GM19025 (cell line): ENCODE measurements around the gene BRINP2.

Experiments
- ATAC-seq: cut with Tn5 transposase; IDR thresholded peaks from one replicate; pipeline ENCODE4 v1.9.1; 2021; ENCODE audit warnings: mild to moderate bottlenecking, low read depth, moderate library complexity; ENCODE audit not compliant: unreplicated experiment

The BRINP2 gene

DNA sequence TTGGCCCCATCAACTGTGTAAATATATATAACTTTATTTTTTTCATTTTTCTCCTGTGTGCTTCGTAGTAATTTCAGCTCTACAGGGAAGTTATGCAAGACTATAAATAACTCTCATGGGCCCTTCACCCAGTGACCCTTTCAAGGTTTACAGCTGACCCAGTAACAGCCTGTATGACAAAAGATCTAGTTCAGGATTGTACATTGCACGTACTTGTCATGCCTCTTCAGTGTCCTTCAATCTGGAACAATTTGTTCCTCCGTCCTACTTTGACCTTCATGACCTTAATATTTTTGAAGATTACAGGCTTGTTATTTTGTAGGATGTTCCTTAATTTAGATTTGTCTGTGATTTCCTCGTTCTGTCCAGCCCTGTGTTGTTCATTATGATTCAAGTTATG is 40.5 kb downstream of the BRINP2 start:
- ATAC-seq, result no peak

DNA sequence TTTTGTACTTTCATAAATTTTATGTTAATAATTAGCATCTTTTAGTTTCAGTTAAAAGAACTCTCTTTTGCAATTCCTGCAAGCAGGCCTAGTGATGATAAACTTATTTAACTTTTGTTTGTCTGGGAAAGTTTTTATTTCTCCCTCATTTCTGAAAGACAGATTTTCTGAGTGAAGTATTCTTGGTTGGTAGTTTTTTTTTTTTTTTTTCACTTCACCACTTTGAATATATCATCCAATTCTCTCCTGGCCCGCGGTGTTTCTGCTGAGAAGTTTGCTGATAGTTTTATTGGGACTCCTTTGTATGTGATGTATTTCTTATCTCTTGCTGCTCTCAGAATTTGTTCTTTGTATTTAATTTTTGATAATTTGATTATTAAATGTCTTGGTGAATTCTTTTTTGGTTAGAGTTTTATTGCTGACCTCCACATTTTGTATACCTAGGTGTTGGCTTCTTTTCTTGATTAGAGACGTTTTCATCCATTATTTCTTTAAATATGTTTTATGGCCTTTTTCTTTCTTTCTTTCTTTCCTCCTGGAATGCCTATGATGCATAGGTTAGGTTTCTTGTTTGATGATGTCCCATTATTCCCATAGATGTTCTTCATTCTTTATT is 45.9 kb downstream of the BRINP2 start:
- ATAC-seq, result no peak

DNA sequence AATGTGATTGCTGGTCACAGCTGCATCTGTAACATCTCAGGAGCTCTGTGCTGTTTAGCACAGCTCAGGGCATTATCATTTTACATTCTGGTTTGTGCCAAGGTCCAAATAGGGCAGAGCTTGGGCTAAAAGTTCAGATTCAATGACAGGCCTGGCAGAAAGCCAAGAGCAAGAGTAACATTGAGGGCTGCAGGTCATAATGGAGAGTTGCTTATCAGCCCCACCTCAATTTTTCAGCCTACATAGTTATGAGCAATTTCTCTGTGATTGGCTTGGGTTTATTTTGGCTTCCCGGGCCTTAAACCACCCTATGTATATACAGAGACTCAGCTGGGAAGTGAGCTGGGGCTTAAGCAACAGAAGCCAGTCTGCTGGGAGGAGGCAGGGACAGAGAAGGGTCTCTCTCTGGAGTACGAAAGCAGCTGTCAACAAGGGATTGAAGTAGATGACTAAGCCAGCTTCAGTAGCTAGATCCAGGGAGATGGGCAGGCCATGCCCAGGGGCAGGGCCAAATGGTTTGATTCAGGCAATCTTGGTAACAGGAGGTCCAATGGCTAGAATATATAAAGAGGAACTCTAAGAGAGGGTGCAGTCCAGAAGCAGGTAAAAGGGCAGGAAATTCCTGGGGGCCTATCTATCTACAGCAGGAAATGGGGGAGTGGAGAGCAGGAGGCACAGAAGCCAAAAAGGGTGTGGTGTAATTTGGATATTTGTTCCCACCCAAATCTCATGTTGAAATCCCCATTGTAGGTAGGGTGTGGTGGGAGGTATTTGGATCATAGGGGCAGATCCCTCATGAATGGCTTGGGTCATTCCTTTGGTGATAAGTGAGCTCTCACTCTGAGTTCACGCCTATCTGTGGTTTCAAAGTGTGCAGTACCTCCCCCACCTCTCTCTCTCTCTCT is 49.0 kb downstream of the BRINP2 start:
- no peak for ATAC-seq

DNA sequence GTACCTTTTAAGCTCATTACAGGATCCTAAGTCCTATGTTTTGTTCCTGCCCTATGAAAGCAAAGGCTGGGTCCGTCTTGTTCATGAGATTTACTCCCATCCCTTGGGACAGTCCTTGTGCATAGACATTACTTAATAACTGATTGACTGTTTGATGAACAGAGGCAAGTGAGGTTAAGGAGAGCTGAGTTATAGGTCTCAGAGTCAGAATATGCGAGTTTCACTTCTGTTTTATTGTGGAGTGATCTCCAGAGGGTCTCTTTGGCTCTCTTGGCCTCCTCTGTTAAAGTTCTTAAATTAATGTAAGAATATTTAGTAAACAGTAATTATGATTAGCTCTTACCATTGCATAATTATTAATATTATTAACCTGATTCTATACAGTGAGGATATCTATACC is 52.6 kb downstream of the BRINP2 start:
- no peak for ATAC-seq

DNA sequence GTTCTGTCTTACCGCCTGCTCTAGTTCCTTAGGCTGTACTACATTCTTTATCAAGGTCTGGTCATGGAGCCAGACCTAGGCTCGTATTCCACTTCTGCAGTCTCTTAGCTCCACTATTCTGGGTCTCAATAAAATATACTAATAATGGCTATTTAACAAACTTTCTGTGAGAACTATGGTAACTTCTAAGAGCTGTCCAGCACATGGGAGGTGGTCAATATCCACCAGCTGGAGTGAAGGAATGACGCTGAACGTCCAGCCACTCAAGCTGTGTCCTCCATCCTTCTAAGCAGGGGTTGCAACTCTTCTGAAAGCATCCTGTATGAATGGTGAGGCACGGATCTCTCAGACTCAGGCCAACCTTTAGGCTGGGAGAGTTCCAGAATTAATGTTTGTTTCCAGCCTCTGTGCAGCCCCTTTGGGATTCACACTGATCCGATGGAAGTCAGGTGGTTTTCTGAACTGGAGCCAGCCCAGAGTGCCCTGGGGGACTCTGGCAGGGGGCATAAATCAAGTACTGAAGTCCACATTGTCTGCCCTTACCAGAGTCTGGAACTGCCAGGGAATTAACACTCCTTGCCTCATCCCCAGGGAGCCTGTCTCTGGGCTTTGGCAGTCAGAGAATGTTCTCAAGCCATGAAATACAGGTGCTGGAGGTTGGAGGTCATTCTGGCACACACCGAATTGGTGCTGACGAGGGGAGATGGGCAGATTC is 57.4 kb downstream of the BRINP2 start:
- ATAC-seq, result no peak

DNA sequence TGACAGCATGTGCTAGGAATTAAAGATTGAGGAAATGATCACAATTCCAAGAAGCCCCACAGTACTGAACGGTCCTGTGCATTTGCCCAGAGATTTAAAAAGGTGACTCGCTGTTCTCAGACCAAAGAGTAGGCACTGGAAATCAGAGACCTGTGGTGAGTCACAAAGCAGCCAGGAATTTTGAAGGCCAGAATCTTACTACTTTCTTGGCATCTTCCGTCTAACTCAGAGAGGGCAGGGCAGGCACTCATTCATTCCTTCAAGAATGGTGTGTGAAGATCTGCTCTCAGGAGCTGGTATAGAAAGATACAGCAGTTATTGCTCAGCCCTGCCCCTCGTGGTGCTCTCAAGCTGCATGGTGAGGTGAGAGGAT is 57.9 kb downstream of the BRINP2 start:
- no peak for ATAC-seq

DNA sequence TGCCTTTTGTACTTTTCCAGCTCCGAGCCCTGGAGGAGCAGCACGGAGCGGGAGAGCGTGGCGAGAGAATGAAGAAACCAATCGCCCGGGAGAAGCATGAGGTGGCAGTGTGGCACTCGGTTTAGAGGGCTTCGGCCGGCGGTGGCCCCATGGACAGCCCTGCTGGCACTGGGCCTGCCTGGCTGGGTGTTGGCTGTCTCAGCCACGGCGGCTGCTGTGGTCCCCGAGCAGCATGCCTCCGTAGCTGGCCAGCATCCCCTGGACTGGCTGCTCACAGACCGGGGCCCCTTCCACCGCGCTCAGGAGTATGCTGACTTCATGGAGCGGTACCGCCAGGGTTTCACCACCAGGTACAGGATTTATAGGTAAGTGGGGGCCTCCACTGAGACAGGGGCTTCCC is 59.0 kb downstream of the BRINP2 start:
- no peak for ATAC-seq

DNA sequence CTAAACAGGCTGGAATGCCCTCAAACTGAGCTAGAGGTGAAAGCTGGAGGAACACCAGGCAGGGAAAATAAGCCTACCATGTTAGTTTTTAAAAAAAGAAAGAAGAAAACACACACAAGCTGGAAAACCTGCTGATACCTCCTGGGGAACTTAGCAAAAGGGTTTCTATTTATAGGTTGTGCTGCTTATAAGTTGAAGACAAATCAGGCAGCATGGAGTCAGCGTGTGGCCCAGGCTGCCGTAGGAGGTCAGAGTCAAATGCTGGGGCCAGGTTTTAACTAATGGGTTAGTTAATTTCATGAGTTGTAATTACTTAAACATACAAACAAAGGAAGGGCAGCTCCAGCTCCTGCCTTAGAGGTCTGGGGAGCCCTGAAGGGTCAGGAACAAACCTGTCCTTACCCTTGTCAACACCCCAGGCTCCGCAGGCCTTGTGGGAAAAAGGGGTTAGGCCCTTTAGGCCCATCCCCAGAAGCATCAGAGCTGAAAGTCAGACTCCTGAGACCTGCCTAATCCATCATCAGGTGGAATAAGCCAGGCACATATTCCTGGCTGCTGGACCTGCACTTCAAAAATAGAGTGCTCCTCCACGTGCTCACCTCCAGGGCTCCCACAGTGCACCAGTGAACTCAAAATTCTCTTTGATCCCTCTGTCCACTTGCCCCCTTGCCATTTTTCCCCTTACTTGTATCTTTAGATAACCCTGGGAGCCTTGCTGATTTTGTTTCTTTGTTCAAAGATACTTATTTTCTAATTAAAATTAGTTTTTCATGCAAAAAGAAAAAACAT is 59.7 kb downstream of the BRINP2 start:
- ATAC-seq, result no peak

DNA sequence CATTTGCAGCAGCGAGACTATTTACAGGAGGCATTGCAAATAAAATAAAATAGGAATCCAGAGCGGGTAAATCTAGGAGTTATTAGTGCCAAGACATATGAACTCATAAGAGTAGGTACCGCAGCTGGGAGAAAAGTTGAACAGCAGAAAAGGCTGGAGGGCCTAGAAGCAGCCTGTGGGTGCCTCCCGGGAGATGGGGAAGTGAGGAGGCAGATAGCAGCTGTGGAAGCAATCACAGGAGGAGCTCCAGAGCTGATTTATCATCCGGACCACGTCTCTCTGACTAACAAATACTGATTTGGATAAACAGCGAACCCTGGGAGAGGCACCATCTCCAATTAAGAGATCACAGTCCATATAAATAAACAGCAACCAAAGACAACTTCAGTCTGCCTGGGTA is 64.6 kb downstream of the BRINP2 start:
- ATAC-seq, result no peak

DNA sequence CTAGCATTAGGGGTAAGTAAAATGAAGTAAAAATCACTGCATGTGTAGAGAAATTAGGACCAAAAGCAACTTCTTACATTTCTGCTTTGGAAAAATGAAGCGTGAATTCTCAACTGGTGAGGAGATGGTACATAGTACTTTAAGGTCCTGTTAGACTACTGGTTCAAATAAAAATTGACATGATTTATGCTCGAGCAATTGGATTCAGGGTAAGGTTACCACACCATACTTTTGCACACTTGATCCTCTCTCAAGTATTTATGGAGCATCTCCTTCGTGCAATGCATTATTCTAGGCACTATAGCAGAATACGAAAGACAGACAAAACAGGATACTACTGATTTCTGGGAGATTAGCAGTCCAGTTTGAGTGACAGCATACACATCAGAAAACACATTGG is 66.2 kb downstream of the BRINP2 start:
- ATAC-seq, result no peak

DNA sequence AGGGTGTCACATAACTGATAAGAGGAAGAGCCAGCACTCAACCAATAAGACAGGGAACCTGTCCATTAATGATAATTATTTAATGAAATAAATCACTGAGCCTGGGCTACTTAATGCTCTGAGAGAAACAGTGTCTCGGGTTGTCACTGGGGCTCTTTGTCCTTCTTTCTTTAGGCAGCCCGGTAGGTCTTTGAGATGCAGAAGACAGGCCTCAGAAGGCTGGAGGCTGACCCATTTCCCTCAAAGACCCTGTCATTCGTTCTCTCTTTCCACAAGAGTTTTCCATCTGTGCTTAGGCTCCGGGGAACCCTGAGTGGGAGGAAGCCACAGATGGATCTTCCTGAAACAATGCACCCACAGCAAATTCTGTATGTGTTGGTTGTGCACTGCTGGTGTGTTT is 68.2 kb downstream of the BRINP2 start:
- ATAC-seq, result no peak

DNA sequence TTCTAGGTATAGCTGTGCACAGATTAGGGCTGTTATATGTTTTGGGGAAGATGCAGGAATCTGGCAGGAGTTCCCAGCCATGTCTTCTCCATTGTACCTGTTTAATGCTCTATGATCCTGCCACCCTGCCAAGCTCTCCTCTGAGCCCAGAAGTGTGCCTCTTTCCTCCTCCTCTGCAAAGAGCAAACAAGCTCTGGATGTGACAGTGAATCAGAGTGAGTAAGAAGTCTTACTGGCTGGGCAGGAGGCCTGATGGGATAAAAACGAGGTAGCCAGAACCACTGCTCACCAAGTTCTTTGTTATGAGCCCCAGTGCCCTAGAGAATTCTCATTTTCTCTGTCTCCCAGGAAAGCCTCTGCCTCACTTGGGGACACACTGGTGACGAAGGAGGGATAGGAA is 69.0 kb downstream of the BRINP2 start:
- ATAC-seq, result no peak

DNA sequence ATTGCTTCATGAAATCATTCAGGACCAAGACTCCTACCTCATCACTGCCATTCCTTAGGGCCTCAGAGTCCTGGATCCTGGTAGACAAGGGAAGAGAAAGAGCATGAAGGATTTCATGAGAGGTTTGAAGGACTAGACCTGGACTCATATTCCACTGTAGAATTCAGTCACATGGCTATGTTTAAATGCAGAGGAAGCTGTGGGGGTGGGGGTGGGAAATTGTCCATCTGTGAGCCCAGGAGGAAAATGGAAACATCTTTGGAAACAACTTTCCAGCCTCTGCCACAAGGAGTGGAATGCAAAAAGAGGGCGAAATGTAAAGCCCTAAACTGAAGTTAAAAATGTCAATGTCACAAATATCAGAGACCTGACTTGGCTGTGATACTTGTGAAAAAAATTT is 73.0 kb downstream of the BRINP2 start:
- no peak for ATAC-seq

DNA sequence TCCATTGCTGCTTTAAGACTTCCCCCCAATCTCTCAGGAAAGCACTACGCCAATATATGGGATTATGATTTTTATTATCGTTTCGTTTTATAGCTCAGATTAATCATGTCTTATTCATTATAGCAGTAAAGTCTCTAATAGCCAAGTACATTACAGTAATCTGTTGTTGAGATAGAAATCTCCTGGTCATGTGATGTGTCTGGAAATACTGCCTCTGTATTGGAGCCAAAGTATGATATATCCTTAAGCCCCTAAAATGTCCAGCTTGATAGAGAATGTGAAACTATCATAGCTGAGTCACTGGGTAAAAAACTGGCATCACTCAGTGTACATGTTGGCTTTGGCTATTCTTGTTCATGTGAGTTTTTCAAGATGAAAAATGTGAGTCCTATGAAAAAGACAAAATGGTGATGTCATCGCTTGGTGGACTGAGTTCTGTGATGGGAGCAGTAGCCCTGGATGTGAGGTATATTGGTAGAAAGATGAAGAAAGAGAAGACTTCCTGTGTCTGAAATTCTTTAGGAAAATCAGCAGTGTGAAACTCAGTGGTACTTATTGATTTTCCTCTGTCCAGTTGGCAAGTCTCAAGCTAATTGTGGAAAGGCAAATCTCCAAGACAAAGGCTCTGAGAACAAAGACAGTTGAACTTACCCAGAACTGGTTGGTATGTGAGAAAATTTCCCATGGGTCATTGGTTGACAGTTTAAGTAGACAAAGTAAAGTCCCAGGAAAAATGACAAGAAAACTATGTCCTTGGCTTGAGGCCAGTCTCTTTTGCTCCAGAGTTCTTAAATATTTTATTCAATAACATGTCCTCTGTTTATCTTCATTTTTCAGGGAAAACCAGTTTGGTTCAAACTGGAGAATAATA is 76.2 kb downstream of the BRINP2 start:
- no peak for ATAC-seq

DNA sequence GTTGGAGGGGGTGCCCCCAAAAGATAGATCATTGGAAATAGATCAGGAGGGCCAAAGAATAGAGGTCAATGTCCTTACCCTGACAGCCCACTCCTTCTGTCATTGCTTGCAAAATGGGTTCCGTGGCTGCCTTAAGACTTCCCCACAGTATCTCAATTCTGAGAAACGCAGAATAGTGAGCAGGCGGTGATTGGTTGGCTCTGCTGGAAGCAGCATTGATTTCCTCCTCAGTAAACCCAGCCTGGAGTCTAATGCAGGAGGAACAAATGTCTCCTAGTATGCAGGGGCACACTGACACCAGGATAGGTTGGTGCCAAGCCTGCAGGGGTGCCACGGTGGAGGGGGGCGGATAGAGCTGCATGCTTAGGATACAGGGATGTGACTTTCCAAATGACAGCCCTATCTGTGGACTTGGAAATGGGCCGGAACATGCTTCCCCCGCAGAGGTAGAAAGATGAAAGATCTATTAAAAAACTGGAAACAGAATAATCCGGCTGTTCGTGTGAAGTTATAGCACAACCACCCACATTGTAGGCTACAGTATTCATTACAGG is 76.9 kb downstream of the BRINP2 start:
- ATAC-seq, result no peak

DNA sequence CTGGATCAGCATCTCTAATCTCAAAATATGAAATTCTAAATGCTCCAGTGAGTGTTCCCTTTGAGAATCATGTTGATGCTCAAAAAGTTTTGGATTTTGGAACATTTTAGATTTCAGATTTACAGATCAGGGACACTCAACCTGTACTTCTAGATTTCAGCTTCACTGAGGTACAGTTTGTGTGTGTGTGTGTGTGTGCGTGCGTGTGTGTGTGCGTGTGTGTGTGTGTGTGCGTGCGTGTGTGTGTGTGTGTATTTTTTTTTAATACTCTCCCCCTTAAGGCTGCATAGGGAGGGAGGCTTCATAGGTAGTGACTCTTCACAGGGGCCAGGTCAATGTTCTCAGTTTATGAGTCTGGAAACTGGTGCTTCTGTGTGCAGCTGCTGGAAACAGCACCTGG is 77.5 kb downstream of the BRINP2 start:
- ATAC-seq, result no peak

DNA sequence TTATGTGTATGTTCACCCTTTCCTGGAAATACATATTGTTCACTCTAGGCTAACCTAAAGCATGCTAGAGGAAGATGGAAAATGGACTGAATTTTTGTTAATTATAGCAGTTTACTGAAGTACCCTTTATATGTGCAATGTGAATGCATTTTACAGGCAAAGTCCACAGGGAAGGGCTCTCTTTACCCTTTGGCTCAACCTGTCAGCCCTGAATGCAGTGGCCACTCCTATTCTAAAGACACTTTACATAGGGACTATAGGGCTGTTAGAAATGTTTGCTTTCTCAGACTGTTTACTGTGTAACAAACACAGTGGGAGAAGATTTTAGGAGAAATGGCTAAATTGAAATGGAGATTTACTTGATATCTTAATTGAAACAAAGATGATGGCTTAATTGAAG is 78.5 kb downstream of the BRINP2 start:
- no peak for ATAC-seq

DNA sequence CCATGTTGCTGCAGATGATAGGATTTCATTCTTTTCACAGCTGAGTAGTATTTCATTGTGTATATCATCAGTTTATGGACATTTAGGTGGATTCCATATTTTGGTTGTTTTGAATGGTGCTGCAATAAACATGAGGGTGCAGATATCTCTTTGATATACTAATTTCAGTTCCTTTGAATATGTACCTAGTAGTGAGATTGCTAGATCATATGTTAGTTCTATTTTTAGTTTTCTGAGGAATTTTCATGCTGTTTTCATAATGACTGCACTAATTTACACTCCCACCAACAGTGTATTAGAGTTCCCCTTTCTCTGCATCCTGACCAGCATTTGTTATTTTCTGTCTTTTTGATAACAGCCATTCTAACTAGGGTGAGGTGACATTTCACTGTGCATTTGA is 82.1 kb downstream of the BRINP2 start:
- no peak for ATAC-seq

DNA sequence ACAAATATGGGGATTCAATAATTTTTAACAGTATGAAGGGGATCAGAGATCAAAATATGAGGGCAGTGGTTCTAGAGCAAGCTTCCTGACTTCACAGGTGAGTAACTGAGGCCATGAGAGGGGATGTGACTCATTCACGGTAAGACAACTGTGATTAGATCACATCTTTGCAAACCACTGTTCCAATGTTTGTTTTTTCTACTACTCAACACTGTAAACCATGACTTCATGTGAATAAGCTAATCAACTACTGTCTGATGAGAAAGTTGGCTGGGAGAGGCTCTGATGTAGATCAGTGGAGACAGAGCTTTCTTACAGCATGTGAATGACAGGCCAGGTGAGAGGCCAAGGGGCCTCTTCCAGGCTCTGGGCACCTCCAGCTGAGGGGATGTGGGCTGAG is 84.7 kb downstream of the BRINP2 start:
- ATAC-seq, result no peak
